SK-N-SH (cell line): ENCODE results near the gene NCLN.

Experiments
- CTCF ChIP-seq: fragments of 200-600 bp; sonication (generic); IDR thresholded peaks from 2 replicates; pipeline ENCODE4 v1.6.1; 2017; ENCODE audit warnings: antibody characterized with exemption, mild to moderate bottlenecking, moderate library complexity
- ELF1 ChIP-seq: IDR thresholded peaks from 2 replicates; pipeline ENCODE4 v1.4.0; 2012
- PBX3 ChIP-seq: IDR thresholded peaks from 2 replicates; pipeline ENCODE4; 2012
- POLR2AphosphoS5 ChIP-seq: IDR thresholded peaks from 2 replicates; pipeline ENCODE4 v1.6.1; 2012; ENCODE audit warnings: low read depth, low read length
- TAF1 ChIP-seq: IDR thresholded peaks from 2 replicates; pipeline ENCODE4 v1.6.1; 2012; ENCODE audit warnings: low read depth, mild to moderate bottlenecking, low read length, moderate library complexity, borderline replicate concordance
- TCF12 ChIP-seq: IDR thresholded peaks from 2 replicates; pipeline ENCODE4 v1.4.0; 2012
- USF2 ChIP-seq: fragments of 150-350 bp; IDR thresholded peaks from 2 replicates; pipeline ENCODE4 v1.6.1; 2017; ENCODE audit warnings: antibody characterized with exemption, low read length, low read depth, borderline replicate concordance
- YY1 ChIP-seq: IDR thresholded peaks from 2 replicates; pipeline ENCODE4 v1.4.0; 2012; ENCODE audit warnings: low read depth, mild to moderate bottlenecking

- no peak for TF ChIP-seq CTCF
- TF ChIP-seq POLR2AphosphoS5: no peak
- TF ChIP-seq YY1: no peak
- no peak for TF ChIP-seq PBX3
- TF ChIP-seq ELF1: no peak
- TF ChIP-seq TCF12: no peak
- no peak for TF ChIP-seq USF2
- no peak for TF ChIP-seq TAF1
Measured at GRCh38 chr19:3216874-3217273, 31.1 kb downstream of the NCLN start.
